Activated naive CD8-positive, alpha-beta T cell treated with anti-CD3 and anti-CD28 coated beads, Interleukin-2, amount 10 ng/mL, durations not matched to agents 7 days and 5 days (primary cell): ENCODE results near the gene TLR4. TPM values are rescaled to one million over a fixed set of nuclear protein-coding genes. Genes with fewer than 3 reads are reported as not detected.

ENCODE experiments used
- ATAC-seq: fragments of 150-1000 bp; cut with Tn5 transposase; one replicate; pipeline ENCODE4 v1.10.0; 2021; ENCODE audit warnings: low read depth, moderate library complexity
- POLR2A ChIA-PET: fragments of 350-600 bp; sonication (Branson Sonifier 250); formaldehyde crosslinking; loops from one replicate; lab custom pipeline; 2021; ENCODE audit warnings: antibody characterized with exemption; lab: Charles Lee
- DNase-seq: peaks from one replicate; pipeline ENCODE4 v3.0.0; 2021
- H3K27ac Mint-ChIP-seq: one replicate; pipeline ENCODE4 v1.8.0; 2022; ENCODE audit warnings: mild to moderate bottlenecking, mixed read lengths
- H3K27me3 Mint-ChIP-seq: one replicate; pipeline ENCODE4 v1.8.0; 2022; ENCODE audit warnings: mild to moderate bottlenecking, moderate library complexity, mixed read lengths
- H3K36me3 Mint-ChIP-seq: one replicate; pipeline ENCODE4 v1.8.0; 2021; ENCODE audit warnings: mild to moderate bottlenecking, mixed read lengths
- H3K4me1 Mint-ChIP-seq: one replicate; pipeline ENCODE4 v1.8.0; 2021; ENCODE audit warnings: mixed read lengths
- H3K4me3 Mint-ChIP-seq: one replicate; pipeline ENCODE4 v1.8.0; 2022; ENCODE audit warnings: mild to moderate bottlenecking, moderate library complexity, mixed read lengths
- H3K9me3 Mint-ChIP-seq: one replicate; pipeline ENCODE4 v1.8.0; 2021; ENCODE audit warnings: mixed read lengths
- total RNA-seq, 2 experiments: library from RNA; stranded (reverse); gene quantifications; one replicate each; pipeline ENCODE4 v1.2.3, GENCODE V29; 2021

Gene TLR4
- total RNA-seq, 2 experiments from 2014 or later, result 0.72 to 1.4 TPM

DNA sequence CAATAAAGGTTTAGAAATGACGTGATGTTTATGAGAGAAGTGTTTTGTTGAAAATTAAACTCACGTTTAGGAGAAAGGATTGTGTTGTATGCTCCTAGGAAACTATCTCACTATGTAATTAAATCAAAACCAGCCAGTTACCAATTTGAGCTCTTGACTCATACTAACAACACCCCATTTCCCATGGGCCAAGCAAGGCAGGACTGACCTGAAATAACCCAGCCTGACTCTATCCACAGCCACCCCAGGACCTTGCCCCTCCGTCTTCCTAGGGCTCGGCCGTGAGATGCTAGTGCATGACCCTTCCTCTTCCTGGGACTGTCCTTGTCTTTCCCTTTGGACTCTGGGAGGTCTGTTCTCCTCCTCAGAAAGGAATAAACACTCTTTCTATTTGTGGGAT is 16.4 kb downstream of the TLR4 start:
- POLR2A ChIA-PET, result no interaction called here
- DNase-seq (no peak), ATAC-seq (no peak)
- Mint-ChIP-seq H3K9me3 (no peaks in the 10 kb centered on the region), H3K36me3 (peaks cover 4% of the 10 kb centered on the region), H3K27ac (no peak overlapping the region), H3K4me1 (peaks cover 14% of the 10 kb centered on the region), H3K27me3 (peaks cover 32% of the 10 kb centered on the region), H3K4me3 (no peak overlapping the region)

DNA sequence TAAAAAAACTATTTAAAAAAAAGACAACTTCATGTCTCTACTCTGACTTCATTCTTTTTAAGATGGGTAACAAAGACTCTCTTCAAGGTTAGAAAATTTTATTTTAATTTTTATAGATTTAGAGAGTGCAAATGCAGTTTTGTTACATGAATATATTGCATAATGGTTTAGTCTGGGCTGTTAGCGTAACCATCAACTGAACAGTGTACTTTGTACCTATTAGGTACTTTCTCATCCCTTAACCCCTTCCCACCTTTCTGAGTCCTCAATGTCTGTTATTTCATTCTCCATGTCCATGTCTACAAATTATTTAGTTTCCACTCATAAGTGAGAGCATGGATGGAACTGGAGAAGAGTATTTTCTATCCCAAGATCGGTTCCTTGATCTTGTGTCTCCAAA is 16.8 kb downstream of the TLR4 start:
- ATAC-seq, result no peak
- Mint-ChIP-seq H3K9me3 (no peaks in the 10 kb centered on the region), H3K27ac (no peak overlapping the region), H3K36me3 (peaks cover 4% of the 10 kb centered on the region), H3K27me3 (peaks cover 28% of the 10 kb centered on the region), H3K4me3 (no peak overlapping the region), H3K4me1 (peaks cover 14% of the 10 kb centered on the region)
- no peak for DNase-seq
- POLR2A ChIA-PET, result no interaction called here

GRCh38 chr9:117722108-117722761 is 18.0 kb downstream of the TLR4 start:
- ATAC-seq (no peak), DNase-seq (no peak)
- Mint-ChIP-seq H3K36me3 (peaks cover 2% of the 10 kb centered on the region), H3K4me3 (no peak overlapping the region), H3K27ac (no peak overlapping the region), H3K9me3 (no peaks in the 10 kb centered on the region), H3K4me1 (peaks cover 14% of the 10 kb centered on the region), H3K27me3 (peaks cover 33% of the 10 kb centered on the region)
- POLR2A ChIA-PET, result no interaction called here

GRCh38 chr9:117723986-117724625 is 19.9 kb downstream of the TLR4 start:
- peaks cover 33% of the 10 kb centered on the region for H3K27me3 Mint-ChIP-seq
- ATAC-seq (no peak), DNase-seq (no peak)
- H3K9me3 Mint-ChIP-seq, result no peaks in the 10 kb centered on the region
- H3K36me3 Mint-ChIP-seq, result no peaks in the 10 kb centered on the region
- H3K27ac Mint-ChIP-seq, result no peak overlapping the region
- POLR2A ChIA-PET, result no interaction called here
- no peak overlapping the region for H3K4me3 Mint-ChIP-seq
- H3K4me1 Mint-ChIP-seq, result peaks cover 4% of the 10 kb centered on the region

DNA sequence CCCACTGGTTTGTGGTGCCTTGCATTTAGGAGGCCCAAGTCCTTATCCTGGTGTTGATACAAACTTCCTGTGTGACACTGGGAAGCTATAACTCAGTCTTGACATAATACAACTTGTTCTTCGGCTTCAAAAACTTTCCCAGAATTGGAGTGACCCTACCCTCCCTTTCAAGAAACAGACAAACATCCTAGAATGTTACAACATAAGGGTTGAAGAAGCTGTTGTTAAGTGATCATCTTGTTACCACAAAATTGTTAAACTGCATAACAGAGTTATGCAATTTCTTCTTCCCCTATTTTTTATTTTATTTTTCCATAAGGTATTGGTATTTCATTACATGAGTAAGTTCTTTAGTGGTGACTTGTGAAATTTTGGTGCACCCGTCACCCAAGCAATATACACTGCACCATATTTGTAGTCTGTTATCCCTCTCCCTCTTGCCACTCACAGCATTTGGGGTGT is 21.3 kb downstream of the TLR4 start:
- Mint-ChIP-seq H3K36me3 (no peaks in the 10 kb centered on the region), H3K27me3 (peaks cover 33% of the 10 kb centered on the region), H3K4me1 (peaks cover 4% of the 10 kb centered on the region), H3K9me3 (no peaks in the 10 kb centered on the region), H3K4me3 (no peak overlapping the region), H3K27ac (no peak overlapping the region)
- POLR2A ChIA-PET, result no interaction called here
- no peak for ATAC-seq
- no peak for DNase-seq

- no peak overlapping the region for H3K27ac Mint-ChIP-seq
- H3K4me1 Mint-ChIP-seq, result no peaks in the 10 kb centered on the region
- ATAC-seq (no peak), DNase-seq (no peak)
- POLR2A ChIA-PET, result no interaction called here
- no peaks in the 10 kb centered on the region for H3K36me3 Mint-ChIP-seq
- H3K9me3 Mint-ChIP-seq, result no peaks in the 10 kb centered on the region
- H3K27me3 Mint-ChIP-seq, result peaks cover 23% of the 10 kb centered on the region
- no peak overlapping the region for H3K4me3 Mint-ChIP-seq
Measured at GRCh38 chr9:117729375-117729774, 25.2 kb downstream of the TLR4 start.

- H3K36me3 Mint-ChIP-seq, result no peaks in the 10 kb centered on the region
- H3K27ac Mint-ChIP-seq, result no peak overlapping the region
- H3K9me3 Mint-ChIP-seq, result no peaks in the 10 kb centered on the region
- H3K4me1 Mint-ChIP-seq, result no peaks in the 10 kb centered on the region
- no peak overlapping the region for H3K4me3 Mint-ChIP-seq
- ATAC-seq (no peak), DNase-seq (no peak)
- H3K27me3 Mint-ChIP-seq, result peaks cover 31% of the 10 kb centered on the region
- POLR2A ChIA-PET, result no interaction called here
Measured at GRCh38 chr9:117732494-117732893, 28.3 kb downstream of the TLR4 start.

DNA sequence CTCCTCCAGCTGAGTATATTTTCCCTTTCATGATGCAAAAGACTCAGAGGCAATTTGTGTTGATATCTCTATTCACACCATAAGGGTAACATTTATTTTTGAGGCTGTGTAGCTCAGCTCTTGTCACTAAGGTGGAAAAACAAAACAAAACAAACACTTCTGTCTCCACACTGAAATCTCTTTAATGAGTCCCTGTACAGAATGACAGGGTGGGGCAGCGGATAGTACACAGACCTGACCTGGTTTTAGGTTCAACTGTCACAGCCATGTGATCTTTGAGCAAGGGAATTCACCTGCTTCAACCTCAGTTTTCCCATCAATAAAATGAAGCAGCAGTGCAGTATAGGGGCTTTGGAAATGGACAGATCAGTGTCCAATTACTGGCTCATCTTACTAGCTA is 29.3 kb downstream of the TLR4 start:
- H3K4me1 Mint-ChIP-seq, result no peaks in the 10 kb centered on the region
- POLR2A ChIA-PET, result no interaction called here
- DNase-seq (no peak), ATAC-seq (no peak)
- H3K36me3 Mint-ChIP-seq, result no peaks in the 10 kb centered on the region
- H3K27ac Mint-ChIP-seq, result no peak overlapping the region
- no peaks in the 10 kb centered on the region for H3K9me3 Mint-ChIP-seq
- H3K4me3 Mint-ChIP-seq, result no peak overlapping the region
- peaks cover 31% of the 10 kb centered on the region for H3K27me3 Mint-ChIP-seq

DNA sequence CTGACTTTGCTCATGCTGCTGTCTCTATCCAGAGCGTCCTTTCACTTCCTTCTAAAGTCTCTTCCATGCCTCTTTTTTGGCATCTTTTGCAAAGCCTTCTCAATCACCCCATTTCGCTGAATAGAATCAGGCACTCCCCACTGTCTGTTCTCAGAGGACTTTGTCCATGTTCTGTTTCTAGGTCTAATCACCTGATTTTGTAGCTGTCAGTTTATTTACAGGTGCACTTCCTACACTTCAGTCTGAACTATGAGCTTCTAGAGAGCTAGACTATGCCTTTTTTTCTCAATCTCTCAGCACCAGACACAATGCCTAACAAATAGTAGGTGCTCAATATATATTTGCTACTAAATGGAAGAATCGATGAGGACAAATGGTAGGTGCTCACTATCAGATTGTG is 29.9 kb downstream of the TLR4 start:
- Mint-ChIP-seq H3K4me1 (no peaks in the 10 kb centered on the region), H3K27ac (no peak overlapping the region)

GRCh38 chr9:117734523-117735314 is 30.5 kb downstream of the TLR4 start:
- Mint-ChIP-seq H3K9me3 (no peaks in the 10 kb centered on the region), H3K4me1 (no peaks in the 10 kb centered on the region), H3K27me3 (peaks cover 31% of the 10 kb centered on the region), H3K36me3 (no peaks in the 10 kb centered on the region), H3K27ac (no peak overlapping the region), H3K4me3 (no peak overlapping the region)
- DNase-seq (no peak), ATAC-seq (no peak)
- POLR2A ChIA-PET, result no interaction called here

More for the DNA sequence above, 29.9 kb downstream of the TLR4 start:
- POLR2A ChIA-PET, result no interaction called here
- no peaks in the 10 kb centered on the region for H3K36me3 Mint-ChIP-seq
- ATAC-seq (no peak), DNase-seq (no peak)
- H3K4me3 Mint-ChIP-seq, result no peak overlapping the region
- no peaks in the 10 kb centered on the region for H3K9me3 Mint-ChIP-seq
- peaks cover 31% of the 10 kb centered on the region for H3K27me3 Mint-ChIP-seq

DNA sequence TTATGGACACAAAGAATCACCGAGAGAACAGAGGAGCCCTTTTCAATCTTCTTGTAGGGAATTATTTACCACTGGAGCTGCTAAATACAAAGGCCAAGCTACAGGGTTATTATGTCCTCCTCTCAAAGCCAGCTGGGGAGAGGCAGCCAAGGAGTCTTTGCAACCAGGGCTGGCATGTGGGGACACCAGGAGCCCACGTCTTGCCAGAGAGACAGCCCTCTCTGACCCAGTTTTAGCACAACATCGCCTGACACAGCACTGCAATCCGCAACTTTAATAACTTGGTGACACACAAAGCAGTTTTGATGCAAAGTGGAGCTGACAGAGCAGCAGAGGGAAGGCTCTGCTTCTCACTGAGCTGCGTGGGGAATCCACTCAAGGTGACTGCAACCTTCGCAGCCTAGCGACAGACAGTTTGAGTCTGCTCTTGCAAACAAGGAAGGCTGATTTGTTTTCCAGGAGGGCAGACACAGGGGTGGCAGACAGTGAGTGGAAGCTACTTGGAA is 33.6 kb downstream of the TLR4 start:
- Mint-ChIP-seq H3K36me3 (no peaks in the 10 kb centered on the region), H3K4me1 (no peaks in the 10 kb centered on the region), H3K9me3 (no peaks in the 10 kb centered on the region), H3K27me3 (peaks cover 32% of the 10 kb centered on the region), H3K27ac (no peak overlapping the region), H3K4me3 (no peak overlapping the region)
- POLR2A ChIA-PET, result no interaction called here
- DNase-seq, result no peak
- no peak for ATAC-seq

GRCh38 chr9:117739206-117739605 is 35.0 kb downstream of the TLR4 start:
- peaks cover 5% of the 10 kb centered on the region for H3K4me1 Mint-ChIP-seq
- POLR2A ChIA-PET, result no interaction called here
- H3K27me3 Mint-ChIP-seq, result peaks cover 31% of the 10 kb centered on the region
- peaks cover 2% of the 10 kb centered on the region for H3K36me3 Mint-ChIP-seq
- no peak overlapping the region for H3K4me3 Mint-ChIP-seq
- no peak overlapping the region for H3K27ac Mint-ChIP-seq
- H3K9me3 Mint-ChIP-seq, result no peaks in the 10 kb centered on the region
- ATAC-seq (no peak), DNase-seq (no peak)

- H3K27me3 Mint-ChIP-seq, result peaks cover 30% of the 10 kb centered on the region
- ATAC-seq (no peak), DNase-seq (no peak)
- no peaks in the 10 kb centered on the region for H3K9me3 Mint-ChIP-seq
- POLR2A ChIA-PET, result no interaction called here
- peaks cover 2% of the 10 kb centered on the region for H3K36me3 Mint-ChIP-seq
- no peak overlapping the region for H3K4me3 Mint-ChIP-seq
- H3K4me1 Mint-ChIP-seq, result peaks cover 11% of the 10 kb centered on the region
- no peak overlapping the region for H3K27ac Mint-ChIP-seq
Measured at GRCh38 chr9:117739624-117740347, 35.6 kb downstream of the TLR4 start.
